T-helper 2 cell treated with Interferon-gamma antibody and Interleukin-4, amounts not matched to agents 5 μg/mL and 100 μg/mL, for 36 hours (primary cell): Measurements from ENCODE around the gene FCMR.

ENCODE experiments used
- DNase-seq: peaks from one replicate; pipeline ENCODE4 v3.0.0; 2021; ENCODE audit warnings: low spot score
- H3K27ac Mint-ChIP-seq: one replicate; pipeline ENCODE4 v1.8.0; 2021; ENCODE audit warnings: mild to moderate bottlenecking, mixed read lengths
- H3K27me3 Mint-ChIP-seq: one replicate; pipeline ENCODE4 v1.8.0; 2021; ENCODE audit warnings: low read depth, mixed read lengths
- H3K36me3 Mint-ChIP-seq: one replicate; pipeline ENCODE4 v1.8.0; 2021; ENCODE audit warnings: low read depth, mixed read lengths
- H3K4me1 Mint-ChIP-seq: one replicate; pipeline ENCODE4 v1.8.0; 2021; ENCODE audit warnings: low read depth, mixed read lengths
- H3K4me3 Mint-ChIP-seq: one replicate; pipeline ENCODE4 v1.8.0; 2022; ENCODE audit warnings: mild to moderate bottlenecking, moderate library complexity, mixed read lengths
- H3K9me3 Mint-ChIP-seq: one replicate; pipeline ENCODE4 v1.8.0; 2021; ENCODE audit warnings: mixed read lengths

FCMR gene

DNA sequence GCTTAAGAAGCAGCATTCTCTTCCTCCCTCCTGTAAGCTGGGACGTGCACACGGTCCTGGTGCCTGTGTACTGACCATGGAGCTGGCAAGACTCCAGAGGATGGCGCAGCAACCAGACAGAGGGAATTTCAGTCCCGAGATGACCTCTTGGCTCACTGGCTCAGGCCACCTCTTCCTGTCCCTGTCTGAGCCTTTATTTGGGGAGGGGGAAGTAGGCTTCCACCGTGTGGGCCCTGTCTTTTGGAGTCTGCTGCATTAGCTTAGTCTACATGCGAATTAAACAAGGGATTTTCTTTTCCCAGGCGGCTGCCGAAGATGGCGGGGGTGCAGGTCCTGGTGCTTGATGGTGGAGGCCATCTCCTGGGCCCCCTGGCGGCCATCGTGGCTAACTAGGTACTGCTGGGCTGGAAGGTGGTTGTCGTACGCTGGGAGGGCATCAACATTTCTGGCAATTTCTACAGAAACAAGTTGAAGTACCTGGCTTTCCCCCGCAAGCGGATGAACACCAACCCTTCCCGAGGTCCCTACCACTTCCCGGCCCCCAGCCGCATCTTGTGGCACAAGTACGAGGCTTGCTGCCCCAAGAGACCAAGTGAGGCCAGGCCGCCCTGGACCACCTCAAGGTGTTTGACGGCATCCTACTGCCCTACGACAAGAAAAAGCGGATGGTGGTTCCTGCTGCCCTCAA is 14.3 kb downstream of the FCMR start:
- Mint-ChIP-seq H3K36me3 (peaks cover 69% of the 10 kb centered on the region), H3K9me3 (no peaks in the 10 kb centered on the region), H3K4me3 (no peak overlapping the region), H3K27me3 (peaks cover 16% of the 10 kb centered on the region), H3K4me1 (peaks cover 41% of the 10 kb centered on the region), H3K27ac (no peak overlapping the region)
- no peak for DNase-seq

GRCh38 chr1:206905295-206906164 is 16.2 kb downstream of the FCMR start:
- Mint-ChIP-seq H3K4me1 (peaks cover 39% of the 10 kb centered on the region), H3K4me3 (peak overlapping the region; percentile 64), H3K27ac (peak overlapping the region; percentile 65), H3K27me3 (peaks cover 13% of the 10 kb centered on the region), H3K9me3 (no peaks in the 10 kb centered on the region), H3K36me3 (peaks cover 54% of the 10 kb centered on the region)
- peak; percentile 31 for DNase-seq

GRCh38 chr1:206904423-206905142 is 17.2 kb downstream of the FCMR start:
- Mint-ChIP-seq H3K27me3 (peaks cover 11% of the 10 kb centered on the region), H3K9me3 (no peaks in the 10 kb centered on the region), H3K4me3 (no peak overlapping the region), H3K36me3 (peaks cover 49% of the 10 kb centered on the region), H3K27ac (peak overlapping the region; percentile 16), H3K4me1 (peaks cover 43% of the 10 kb centered on the region)
- DNase-seq: no peak

GRCh38 chr1:206903687-206904086 is 18.1 kb downstream of the FCMR start:
- Mint-ChIP-seq H3K27ac (no peak overlapping the region), H3K4me1 (peaks cover 39% of the 10 kb centered on the region), H3K4me3 (no peak overlapping the region), H3K36me3 (peaks cover 45% of the 10 kb centered on the region), H3K9me3 (no peaks in the 10 kb centered on the region), H3K27me3 (peaks cover 7% of the 10 kb centered on the region)
- DNase-seq: no peak

- Mint-ChIP-seq H3K27ac (no peak overlapping the region), H3K36me3 (peaks cover 38% of the 10 kb centered on the region), H3K4me3 (no peak overlapping the region), H3K4me1 (peaks cover 33% of the 10 kb centered on the region), H3K27me3 (no peaks in the 10 kb centered on the region), H3K9me3 (no peaks in the 10 kb centered on the region)
- DNase-seq: no peak
These were observed 19.0 kb downstream of the FCMR start for GRCh38 chr1:206902702-206903101.

DNA sequence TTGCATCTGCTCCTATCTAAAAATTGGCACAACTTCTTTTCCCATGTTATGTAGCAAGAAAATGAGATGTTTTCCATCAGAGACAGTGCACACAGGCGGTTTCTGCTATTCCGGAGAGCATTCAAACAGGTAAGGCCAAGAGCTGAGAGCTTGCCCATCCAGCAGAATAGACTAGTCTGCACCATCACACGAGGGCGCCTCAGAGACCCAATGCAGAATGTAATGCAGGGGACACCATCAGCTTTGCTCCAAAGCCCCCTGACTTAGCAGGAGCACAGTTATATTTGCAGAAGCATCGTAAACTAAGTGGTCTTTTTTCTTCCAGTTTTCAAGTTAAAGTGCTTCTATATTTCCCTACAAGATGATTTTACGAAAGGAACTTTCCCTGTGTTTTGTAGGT is 19.8 kb downstream of the FCMR start:
- Mint-ChIP-seq H3K27ac (no peak overlapping the region), H3K4me3 (no peak overlapping the region), H3K4me1 (peaks cover 38% of the 10 kb centered on the region), H3K36me3 (peaks cover 37% of the 10 kb centered on the region), H3K27me3 (no peaks in the 10 kb centered on the region), H3K9me3 (no peaks in the 10 kb centered on the region)
- DNase-seq: no peak

DNA sequence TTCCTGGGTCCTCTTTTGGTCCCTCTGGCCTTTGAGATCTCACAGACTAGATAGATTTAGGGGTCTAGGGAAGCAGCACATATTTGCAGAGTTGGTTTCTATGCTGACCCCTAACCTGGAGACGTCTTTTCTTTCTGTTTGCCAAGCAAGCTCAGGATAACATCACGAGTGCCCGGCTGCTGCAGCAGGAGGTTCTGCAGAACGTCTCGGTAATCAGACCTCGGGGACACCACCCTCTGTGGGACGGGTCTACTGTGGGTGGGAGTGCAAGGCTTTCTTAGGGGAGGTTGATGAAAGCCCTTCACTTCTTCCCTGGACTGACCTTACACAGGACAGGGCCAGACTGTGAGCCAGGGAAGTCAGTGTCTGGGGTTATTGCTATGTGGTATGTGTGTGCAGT is 21.6 kb downstream of the FCMR start:
- Mint-ChIP-seq H3K4me3 (no peak overlapping the region), H3K9me3 (no peaks in the 10 kb centered on the region), H3K27me3 (no peaks in the 10 kb centered on the region), H3K36me3 (peaks cover 25% of the 10 kb centered on the region), H3K27ac (peak overlapping the region; percentile 11), H3K4me1 (peaks cover 25% of the 10 kb centered on the region)
- DNase-seq: no peak

GRCh38 chr1:206899717-206900116 is 22.0 kb downstream of the FCMR start:
- H3K4me1 Mint-ChIP-seq: peaks cover 21% of the 10 kb centered on the region

GRCh38 chr1:206898915-206899431 is 22.8 kb downstream of the FCMR start:
- no peak for DNase-seq
- peaks cover 20% of the 10 kb centered on the region for H3K4me1 Mint-ChIP-seq

More at GRCh38 chr1:206899717-206900116, 22.0 kb downstream of the FCMR start:
- Mint-ChIP-seq H3K27ac (no peak overlapping the region), H3K27me3 (no peaks in the 10 kb centered on the region), H3K4me3 (no peak overlapping the region), H3K9me3 (no peaks in the 10 kb centered on the region), H3K36me3 (peaks cover 20% of the 10 kb centered on the region)
- DNase-seq: no peak

DNA sequence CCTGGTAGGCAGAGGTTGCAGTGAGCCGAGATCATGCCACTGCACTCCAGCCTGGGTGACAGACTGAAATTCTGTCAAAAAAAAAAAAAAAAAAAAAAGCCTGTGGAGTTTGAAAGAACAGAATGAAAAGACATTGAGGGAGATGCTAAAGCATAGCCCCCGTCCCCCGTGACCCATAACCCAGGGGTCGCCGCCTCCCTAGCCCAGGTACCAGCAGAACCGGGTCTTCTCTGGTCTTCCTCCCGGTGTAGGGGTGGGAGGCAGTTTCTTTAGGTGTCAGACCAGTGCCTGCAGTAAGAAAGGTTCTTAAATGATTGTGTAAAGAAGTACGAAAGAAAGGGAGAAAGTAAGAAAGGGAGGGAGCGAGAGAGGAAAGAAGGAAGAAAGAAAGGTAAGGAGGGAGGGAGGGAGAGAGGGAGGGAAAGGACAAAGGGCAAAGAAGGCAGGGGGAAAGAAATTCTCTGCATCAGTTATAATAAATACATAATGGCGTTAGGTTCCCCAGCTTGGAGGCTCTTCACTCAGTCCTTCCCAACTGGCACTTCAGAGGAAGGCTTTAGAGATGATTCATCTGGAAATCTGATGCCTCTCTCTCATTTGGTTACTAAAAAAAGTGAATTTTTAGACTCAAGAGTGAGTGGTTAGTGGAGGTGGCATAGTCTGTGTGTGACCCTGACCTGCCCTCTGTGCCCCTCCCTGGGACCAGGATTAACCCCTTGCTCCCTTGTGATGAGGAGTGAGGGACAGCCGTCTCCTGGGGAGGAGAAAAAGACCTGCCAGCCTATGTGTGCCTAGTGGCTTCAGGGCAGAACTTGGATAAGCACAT is 23.4 kb downstream of the FCMR start:
- Mint-ChIP-seq H3K9me3 (no peaks in the 10 kb centered on the region), H3K27me3 (peaks cover 2% of the 10 kb centered on the region), H3K4me1 (peaks cover 23% of the 10 kb centered on the region), H3K36me3 (peaks cover 6% of the 10 kb centered on the region), H3K27ac (no peak overlapping the region), H3K4me3 (no peak overlapping the region)
- DNase-seq: no peak

More at GRCh38 chr1:206898915-206899431, 22.8 kb downstream of the FCMR start:
- Mint-ChIP-seq H3K27ac (no peak overlapping the region), H3K27me3 (no peaks in the 10 kb centered on the region), H3K9me3 (no peaks in the 10 kb centered on the region), H3K4me3 (no peak overlapping the region), H3K36me3 (peaks cover 13% of the 10 kb centered on the region)

DNA sequence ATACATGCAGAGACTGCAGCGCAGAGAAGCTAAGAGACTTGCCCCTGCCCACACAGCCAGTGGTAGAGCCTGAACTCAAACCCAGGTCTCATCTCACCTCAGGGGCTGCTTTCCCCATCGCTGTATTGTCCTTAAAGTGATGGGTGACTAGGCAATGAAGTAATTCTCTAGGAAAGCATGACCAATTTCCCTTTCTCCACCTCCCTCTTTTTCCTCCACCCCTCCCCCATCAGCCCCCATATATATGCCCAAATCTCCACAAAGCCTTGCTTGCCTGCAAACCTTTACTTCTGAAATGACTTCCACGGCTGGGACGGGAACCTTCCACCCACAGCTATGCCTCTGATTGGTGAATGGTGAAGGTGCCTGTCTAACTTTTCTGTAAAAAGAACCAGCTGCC is 24.6 kb downstream of the FCMR start, which contains the start of gene IL24:
IL24 (plus strand) TSS at position 269 of the 400 bp plus-strand sequence. CDS start 390 bp downstream, outside the sequence.
- Mint-ChIP-seq H3K36me3 (no peaks in the 10 kb centered on the region), H3K27ac (no peak within 1 kb of the TSS), H3K9me3 (no peaks in the 10 kb centered on the region), H3K4me1 (peaks cover 27% of the 10 kb centered on the region), H3K27me3 (peaks cover 2% of the 10 kb centered on the region), H3K4me3 (no peak within 1 kb of the TSS)
- DNase-seq: peak; percentile 68

- no peaks in the 10 kb centered on the region for H3K36me3 Mint-ChIP-seq
- no peak overlapping the region for H3K4me3 Mint-ChIP-seq
- H3K27me3 Mint-ChIP-seq: peaks cover 2% of the 10 kb centered on the region
- peaks cover 32% of the 10 kb centered on the region for H3K4me1 Mint-ChIP-seq
- peaks cover 2% of the 10 kb centered on the region for H3K9me3 Mint-ChIP-seq
- H3K27ac Mint-ChIP-seq: no peak overlapping the region
- no peak for DNase-seq
These were observed 25.5 kb downstream of the FCMR start for GRCh38 chr1:206896261-206896660.

DNA sequence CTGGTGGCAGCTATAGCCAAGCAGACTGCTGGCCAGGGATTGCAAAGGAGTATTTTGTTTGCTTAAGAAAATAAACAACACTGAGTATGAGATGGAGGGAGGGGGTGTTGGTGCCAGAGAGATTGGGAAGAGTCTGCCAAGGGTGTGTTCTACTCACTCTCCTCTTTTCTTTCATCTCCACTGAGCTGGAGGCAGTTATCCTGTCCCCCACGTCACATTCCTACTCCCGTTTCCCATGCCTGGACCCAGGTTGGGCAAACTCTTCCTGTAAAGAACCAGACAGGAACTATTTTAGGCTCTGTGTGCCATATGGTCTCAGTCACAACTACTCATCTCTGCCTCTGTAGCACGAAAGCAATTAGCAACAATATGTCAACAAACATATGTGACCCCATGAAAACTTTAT is 25.9 kb downstream of the FCMR start:
- DNase-seq: no peak
- H3K4me1 Mint-ChIP-seq: peaks cover 33% of the 10 kb centered on the region
- H3K9me3 Mint-ChIP-seq: peaks cover 6% of the 10 kb centered on the region
- no peak overlapping the region for H3K4me3 Mint-ChIP-seq
- H3K27ac Mint-ChIP-seq: no peak overlapping the region
- H3K36me3 Mint-ChIP-seq: peaks cover 3% of the 10 kb centered on the region
- H3K27me3 Mint-ChIP-seq: peaks cover 2% of the 10 kb centered on the region
